ENCODE data around the gene LTN1. TPM values are rescaled to one million over a fixed set of nuclear protein-coding genes. Genes with fewer than 3 reads are reported as not detected.

The LTN1 gene
- total and polyA plus RNA-seq, 2 donors (not counting 1 experiment from before 2014, with no cell fraction given), result 6.6 to 30.1 TPM

DNA sequence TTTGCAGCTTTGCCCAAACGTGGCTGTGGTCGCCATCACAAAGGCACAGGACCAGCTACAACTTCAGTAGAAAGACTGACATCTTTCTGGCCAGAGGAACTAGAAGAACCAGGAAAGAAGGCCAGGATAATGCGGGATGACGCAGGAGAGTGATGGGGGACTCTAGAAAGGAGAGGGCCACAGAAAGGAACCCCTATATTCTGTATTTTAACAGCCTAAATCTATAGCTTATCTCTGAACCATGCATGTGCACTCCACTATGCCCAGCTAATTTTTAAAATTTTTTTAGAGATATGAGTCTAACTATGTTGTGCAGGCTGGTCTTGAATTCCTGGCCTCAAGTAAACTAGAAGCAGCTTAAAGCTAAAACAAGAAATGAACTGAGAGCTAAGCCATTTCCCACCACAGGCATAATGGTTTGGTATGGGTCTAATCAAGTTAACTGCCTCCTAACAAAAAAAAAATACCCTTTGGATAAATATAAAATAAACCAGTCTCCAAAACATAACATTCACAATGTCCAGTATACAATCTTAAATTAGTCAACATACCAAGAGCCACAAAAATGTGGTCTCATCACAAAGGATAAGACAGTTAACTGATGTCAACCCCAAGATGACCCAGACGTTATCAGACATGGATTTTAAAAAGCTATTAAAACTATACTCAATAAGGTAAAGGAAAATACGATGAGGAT lies 18.0 kb downstream of the LTN1 start:
- POLR2A ChIA-PET, result no interaction called here
- WGBS (ENCODE audit: insufficient coverage), result 100% methylated on average over 2 of the region's 6 CpGs
- intact Hi-C loops (cut with micrococcal nuclease), result no loop called here

DNA sequence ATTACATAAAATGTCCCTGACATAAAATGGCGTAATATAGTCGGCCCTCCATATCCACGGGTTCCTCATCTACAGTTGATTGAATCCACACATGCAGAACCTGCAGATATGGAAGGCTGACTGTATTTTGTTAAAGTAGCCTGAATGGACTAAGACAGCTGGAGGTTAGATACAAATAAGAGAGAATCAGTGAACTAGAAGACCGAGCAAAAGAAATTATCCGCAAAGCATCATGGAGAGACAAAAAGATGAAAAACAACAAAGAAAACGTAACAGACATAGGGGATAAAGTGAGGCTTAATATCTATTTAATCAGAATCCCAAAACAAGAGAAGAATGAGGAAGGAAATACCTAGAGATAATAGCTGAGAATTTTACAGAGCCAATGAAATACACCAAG lies 20.3 kb downstream of the LTN1 start:
- CTCF ChIA-PET, result no interaction called here

More for the DNA sequence above, 18.0 kb downstream of the LTN1 start:
- no peak for ATAC-seq (ENCODE audit: low read depth)
- Histone ChIP-seq H3K9ac (ENCODE audit: low read length) (no peak overlapping the region), H3K4me1 (ENCODE audit: control insufficient read depth in 2 of 2, insufficient read depth in 2 of 2, low read length in 2 of 2) (no peaks in the 10 kb centered on the region), H3K4me2 (replicated peaks; ENCODE audit: low read depth, low read length, poor library complexity, severe bottlenecking) (no peak overlapping the region), H3K79me2 (ENCODE audit: control insufficient read depth, insufficient read depth, low read length) (peaks cover 21% of the 10 kb centered on the region), H4K20me1 (ENCODE audit: control insufficient read depth, insufficient read depth, low read length, poor library complexity, severe bottlenecking) (peaks cover 6% of the 10 kb centered on the region), H3K27me3 (replicated peaks in 1 of 4; ENCODE audit: control extremely low read depth in 1 of 4, control insufficient read depth in 3 of 4, insufficient read depth in 4 of 4, low read length in 3 of 4) (no peaks in the 10 kb centered on the region), H3K36me3 (replicated peaks in 1 of 2; ENCODE audit: control extremely low read depth in 1 of 2, control insufficient read depth in 1 of 2, extremely low read depth in 1 of 2, insufficient read depth in 2 of 2, low read length in 1 of 2) (peaks cover 15 to 57% of the 10 kb centered on the region in 2 experiments), H3K9me3 (ENCODE audit: control extremely low read depth in 1 of 3, control insufficient read depth in 2 of 3, insufficient read depth in 1 of 3, low read length in 2 of 3) (no peaks in the 10 kb centered on the region), H3K27ac (ENCODE audit: low read length in 2 of 2) (no peak overlapping the region), H2AFZ (ENCODE audit: insufficient read depth, low read depth, low read length, poor library complexity, severe bottlenecking) (no peak overlapping the region), H3K4me3 (ENCODE audit: control extremely low read depth in 1 of 5, extremely low read depth in 1 of 5, insufficient read depth in 1 of 5, low read depth in 2 of 5, low read length in 4 of 5) (no peak overlapping the region)
- DNase-seq, result no peak
- Mint-ChIP-seq H3K4me1 (no peaks in the 10 kb centered on the region), H3K27me3 (no peaks in the 10 kb centered on the region), H3K4me3 (no peak overlapping the region), H3K27ac (no peak overlapping the region), H3K9me3 (ENCODE audit: insufficient read depth) (no peaks in the 10 kb centered on the region)
- CTCF ChIA-PET, result no interaction called here
- TF ChIP-seq, protein P1, sequence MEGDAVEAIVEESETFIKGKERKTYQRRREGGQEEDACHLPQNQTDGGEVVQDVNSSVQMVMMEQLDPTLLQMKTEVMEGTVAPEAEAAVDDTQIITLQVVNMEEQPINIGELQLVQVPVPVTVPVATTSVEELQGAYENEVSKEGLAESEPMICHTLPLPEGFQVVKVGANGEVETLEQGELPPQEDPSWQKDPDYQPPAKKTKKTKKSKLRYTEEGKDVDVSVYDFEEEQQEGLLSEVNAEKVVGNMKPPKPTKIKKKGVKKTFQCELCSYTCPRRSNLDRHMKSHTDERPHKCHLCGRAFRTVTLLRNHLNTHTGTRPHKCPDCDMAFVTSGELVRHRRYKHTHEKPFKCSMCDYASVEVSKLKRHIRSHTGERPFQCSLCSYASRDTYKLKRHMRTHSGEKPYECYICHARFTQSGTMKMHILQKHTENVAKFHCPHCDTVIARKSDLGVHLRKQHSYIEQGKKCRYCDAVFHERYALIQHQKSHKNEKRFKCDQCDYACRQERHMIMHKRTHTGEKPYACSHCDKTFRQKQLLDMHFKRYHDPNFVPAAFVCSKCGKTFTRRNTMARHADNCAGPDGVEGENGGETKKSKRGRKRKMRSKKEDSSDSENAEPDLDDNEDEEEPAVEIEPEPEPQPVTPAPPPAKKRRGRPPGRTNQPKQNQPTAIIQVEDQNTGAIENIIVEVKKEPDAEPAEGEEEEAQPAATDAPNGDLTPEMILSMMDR (IDR thresholded peaks at IDR 0.05), result no peak
- no peak for TF ChIP-seq EZH2 (IDR thresholded peaks at IDR 0.05; ENCODE audit: borderline replicate concordance, insufficient read depth, low read depth, low read length, poor library complexity, severe bottlenecking)

More for the DNA sequence above, 20.3 kb downstream of the LTN1 start:
- Histone ChIP-seq H4K20me1 (ENCODE audit: control insufficient read depth, insufficient read depth, low read length, poor library complexity, severe bottlenecking) (peaks cover 6% of the 10 kb centered on the region), H3K27ac (ENCODE audit: low read length in 2 of 2) (no peak overlapping the region), H3K4me1 (ENCODE audit: control insufficient read depth in 2 of 2, insufficient read depth in 2 of 2, low read length in 2 of 2) (no peaks in the 10 kb centered on the region), H3K27me3 (replicated peaks in 1 of 4; ENCODE audit: control extremely low read depth in 1 of 4, control insufficient read depth in 3 of 4, insufficient read depth in 4 of 4, low read length in 3 of 4) (no peaks in the 10 kb centered on the region), H3K79me2 (ENCODE audit: control insufficient read depth, insufficient read depth, low read length) (peaks cover 21% of the 10 kb centered on the region), H3K9me3 (ENCODE audit: control extremely low read depth in 1 of 3, control insufficient read depth in 2 of 3, insufficient read depth in 1 of 3, low read length in 2 of 3) (no peaks in the 10 kb centered on the region), H3K36me3 (replicated peaks in 1 of 2; ENCODE audit: control extremely low read depth in 1 of 2, control insufficient read depth in 1 of 2, extremely low read depth in 1 of 2, insufficient read depth in 2 of 2, low read length in 1 of 2) (peaks cover 20 to 59% of the 10 kb centered on the region in 2 experiments), H2AFZ (ENCODE audit: insufficient read depth, low read depth, low read length, poor library complexity, severe bottlenecking) (no peak overlapping the region), H3K4me3 (ENCODE audit: control extremely low read depth in 1 of 5, extremely low read depth in 1 of 5, insufficient read depth in 1 of 5, low read depth in 2 of 5, low read length in 4 of 5) (no peak overlapping the region), H3K9ac (ENCODE audit: low read length) (no peak overlapping the region), H3K4me2 (replicated peaks; ENCODE audit: low read depth, low read length, poor library complexity, severe bottlenecking) (no peak overlapping the region)
- Mint-ChIP-seq H3K27ac (no peak overlapping the region), H3K9me3 (ENCODE audit: insufficient read depth) (no peaks in the 10 kb centered on the region), H3K27me3 (no peaks in the 10 kb centered on the region), H3K4me1 (no peaks in the 10 kb centered on the region), H3K4me3 (no peak overlapping the region)
- TF ChIP-seq, protein P1 (IDR thresholded peaks at IDR 0.05), result no peak
- TF ChIP-seq EZH2 (IDR thresholded peaks at IDR 0.05; ENCODE audit: borderline replicate concordance, insufficient read depth, low read depth, low read length, poor library complexity, severe bottlenecking), result no peak
- intact Hi-C loops (cut with micrococcal nuclease), result no loop called here
- DNase-seq (no peak), ATAC-seq (ENCODE audit: low read depth) (no peak)
- 100% methylated on average over 1 of the region's 6 CpGs for WGBS (ENCODE audit: insufficient coverage)
- POLR2A ChIA-PET, result no interaction called here
